ENCODE measurements around the gene EPG5. TPM values are rescaled to one million over a fixed set of nuclear protein-coding genes. Genes with fewer than 3 reads are reported as not detected.

Gene EPG5
- total RNA-seq, 1 donor = 161 TPM

DNA sequence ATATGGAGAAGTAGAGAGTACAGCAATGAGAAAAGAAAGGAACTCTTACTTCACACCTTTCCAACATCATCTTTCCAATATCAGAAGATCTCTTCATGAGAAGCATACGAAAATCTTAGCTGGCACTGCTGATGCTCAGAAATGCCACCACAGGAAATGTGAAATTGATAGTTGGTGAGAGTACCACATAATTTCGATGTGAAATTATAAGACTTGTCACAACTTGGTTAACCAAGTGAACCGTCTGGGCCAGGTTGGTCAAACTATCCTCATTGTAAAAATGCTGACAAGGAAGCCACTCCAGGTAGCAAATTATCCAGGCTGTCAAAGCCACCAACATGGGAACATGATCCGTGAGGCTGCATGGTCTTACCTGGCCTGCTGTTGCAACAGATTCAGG is 66.5 kb downstream of the EPG5 start:
- no peak for DNase-seq (ENCODE audit: low read depth)
- H3K4me3 ChIP-seq (ENCODE audit: low read depth, low read length) = no peak overlapping the region
- TF ChIP-seq, protein P1, sequence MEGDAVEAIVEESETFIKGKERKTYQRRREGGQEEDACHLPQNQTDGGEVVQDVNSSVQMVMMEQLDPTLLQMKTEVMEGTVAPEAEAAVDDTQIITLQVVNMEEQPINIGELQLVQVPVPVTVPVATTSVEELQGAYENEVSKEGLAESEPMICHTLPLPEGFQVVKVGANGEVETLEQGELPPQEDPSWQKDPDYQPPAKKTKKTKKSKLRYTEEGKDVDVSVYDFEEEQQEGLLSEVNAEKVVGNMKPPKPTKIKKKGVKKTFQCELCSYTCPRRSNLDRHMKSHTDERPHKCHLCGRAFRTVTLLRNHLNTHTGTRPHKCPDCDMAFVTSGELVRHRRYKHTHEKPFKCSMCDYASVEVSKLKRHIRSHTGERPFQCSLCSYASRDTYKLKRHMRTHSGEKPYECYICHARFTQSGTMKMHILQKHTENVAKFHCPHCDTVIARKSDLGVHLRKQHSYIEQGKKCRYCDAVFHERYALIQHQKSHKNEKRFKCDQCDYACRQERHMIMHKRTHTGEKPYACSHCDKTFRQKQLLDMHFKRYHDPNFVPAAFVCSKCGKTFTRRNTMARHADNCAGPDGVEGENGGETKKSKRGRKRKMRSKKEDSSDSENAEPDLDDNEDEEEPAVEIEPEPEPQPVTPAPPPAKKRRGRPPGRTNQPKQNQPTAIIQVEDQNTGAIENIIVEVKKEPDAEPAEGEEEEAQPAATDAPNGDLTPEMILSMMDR (IDR thresholded peaks at IDR 0.05; ENCODE audit: insufficient read depth, low read depth, low read length) = no peak

DNA sequence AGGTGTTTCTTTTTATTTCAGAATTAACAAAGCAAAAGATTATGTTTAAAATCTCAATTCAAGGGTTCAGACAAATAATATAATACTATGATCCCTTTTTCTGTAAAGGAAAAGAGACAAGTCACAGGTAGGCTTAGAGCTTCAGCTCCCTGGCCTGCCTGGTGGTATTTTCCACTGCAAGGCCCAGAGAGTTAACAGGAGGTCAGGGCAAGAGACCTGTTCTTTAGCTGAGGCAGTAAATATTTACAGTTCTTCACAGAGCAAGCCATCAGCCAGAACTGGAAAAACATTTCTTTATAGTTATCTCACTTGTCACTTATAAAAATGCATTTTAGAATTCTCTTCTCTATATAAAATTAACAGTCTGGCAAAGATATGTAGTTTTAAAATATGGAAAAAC is 70.1 kb downstream of the EPG5 start:
- TF ChIP-seq, protein P1 (IDR thresholded peaks at IDR 0.05; ENCODE audit: insufficient read depth, low read depth, low read length) = no peak
- peak; percentile 48 for DNase-seq (ENCODE audit: low read depth)
- H3K4me3 ChIP-seq (ENCODE audit: low read depth, low read length) = no peak overlapping the region

DNA sequence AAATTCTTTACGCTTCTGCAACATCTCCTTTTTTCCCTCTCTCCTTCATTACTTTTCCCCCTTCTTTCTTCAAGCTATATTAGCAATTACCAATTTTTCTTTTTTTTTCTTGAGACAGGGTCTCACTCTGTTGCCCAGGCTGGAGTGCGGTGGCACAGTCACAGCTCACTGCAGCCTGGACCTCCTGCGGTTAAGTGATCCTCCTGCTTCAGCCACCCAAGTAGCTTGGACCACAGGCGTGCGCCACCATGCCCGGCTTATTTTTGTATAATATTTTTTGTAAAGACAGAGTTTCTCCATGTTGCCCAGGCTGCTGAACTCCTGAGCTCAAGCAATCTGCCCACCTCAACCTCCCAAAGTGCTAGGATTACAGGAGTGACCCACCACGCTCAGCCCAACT is 70.7 kb downstream of the EPG5 start:
- H3K4me3 ChIP-seq (ENCODE audit: low read depth, low read length) = no peak overlapping the region
- DNase-seq (ENCODE audit: low read depth) = no peak
- TF ChIP-seq, protein P1 (IDR thresholded peaks at IDR 0.05; ENCODE audit: insufficient read depth, low read depth, low read length) = no peak

DNA sequence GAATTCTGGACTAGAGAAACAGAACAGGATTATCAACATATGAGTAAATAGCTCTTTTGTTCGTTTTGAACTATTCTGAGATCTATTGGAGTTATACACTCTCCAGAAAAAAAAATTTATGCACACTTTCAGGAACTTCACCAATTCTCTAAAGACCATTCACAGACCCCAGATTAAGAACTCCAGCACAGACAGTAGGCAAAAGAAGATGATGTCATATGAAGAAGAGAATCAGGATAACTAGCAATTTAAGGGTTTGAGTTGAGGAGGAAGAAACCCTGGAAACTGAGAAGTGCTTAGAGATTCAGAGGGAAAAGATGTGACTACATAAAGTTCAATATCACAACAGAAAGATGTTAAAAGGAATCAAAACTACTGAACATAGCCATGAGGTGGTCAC is 71.8 kb downstream of the EPG5 start:
- TF ChIP-seq, protein P1 (IDR thresholded peaks at IDR 0.05; ENCODE audit: insufficient read depth, low read depth, low read length) = no peak
- no peak for DNase-seq (ENCODE audit: low read depth)
- no peak overlapping the region for H3K4me3 ChIP-seq (ENCODE audit: low read depth, low read length)

DNA sequence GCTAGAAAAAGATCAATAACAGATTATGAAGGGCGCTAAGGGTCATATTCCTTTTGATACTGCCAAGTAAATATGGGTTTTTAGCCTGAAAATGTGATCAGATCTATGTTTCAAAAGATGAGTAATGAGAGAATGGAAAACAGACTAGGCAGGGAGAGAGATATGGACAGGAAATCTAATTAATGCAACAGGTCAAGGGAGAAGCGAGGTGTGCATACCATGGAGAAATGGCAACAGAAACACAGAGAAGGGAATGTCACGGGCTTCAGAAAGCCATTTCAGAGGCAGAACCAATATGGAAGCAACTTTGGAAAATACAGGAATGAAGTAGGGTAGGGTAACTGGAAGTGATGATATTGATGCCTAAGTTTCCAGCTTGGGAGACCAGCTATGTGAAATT is 72.3 kb downstream of the EPG5 start:
- TF ChIP-seq, protein P1 (IDR thresholded peaks at IDR 0.05; ENCODE audit: insufficient read depth, low read depth, low read length) = no peak
- DNase-seq (ENCODE audit: low read depth) = no peak
- no peak overlapping the region for H3K4me3 ChIP-seq (ENCODE audit: low read depth, low read length)

DNA sequence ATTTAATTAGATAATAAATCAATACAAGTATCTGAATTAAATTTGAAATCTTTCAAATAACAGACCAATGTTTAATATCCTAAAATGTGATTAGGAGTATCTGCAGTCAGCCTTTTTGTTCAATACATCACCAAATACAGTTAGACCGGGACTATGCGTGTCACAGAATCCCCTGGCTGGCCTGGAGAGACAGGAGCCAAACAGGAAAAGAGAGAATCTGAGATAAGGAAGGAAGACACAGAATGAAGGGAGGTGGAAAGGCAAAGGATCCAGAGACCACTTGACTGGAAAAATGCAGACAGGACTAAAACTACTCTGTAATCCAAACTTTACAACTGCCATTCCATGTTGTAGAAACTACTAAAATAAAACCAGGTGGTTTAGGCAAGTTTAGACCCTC is 75.3 kb downstream of the EPG5 start:
- TF ChIP-seq, protein P1 (IDR thresholded peaks at IDR 0.05; ENCODE audit: insufficient read depth, low read depth, low read length) = no peak

DNA sequence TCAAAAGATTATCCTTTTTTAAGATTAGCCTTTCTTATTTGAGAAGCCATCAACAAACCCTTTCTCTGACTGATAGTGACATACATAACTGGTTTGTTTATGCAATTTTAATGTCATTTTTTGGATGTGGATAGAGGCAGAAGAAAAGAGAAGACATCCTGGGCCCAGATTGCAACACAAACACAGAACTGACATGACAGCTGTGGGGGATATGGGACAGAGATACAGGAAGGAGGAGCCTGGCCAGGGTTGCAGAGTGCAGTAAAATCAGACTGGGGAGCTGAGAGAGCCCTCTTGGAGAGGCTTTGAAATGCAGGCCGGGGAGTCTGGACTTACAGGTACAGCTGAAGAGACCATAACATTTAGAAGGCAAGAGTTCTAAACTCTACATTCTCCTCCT is 76.5 kb downstream of the EPG5 start:
- DNase-seq (ENCODE audit: low read depth) = peak; percentile 11

More for the DNA sequence above, 75.3 kb downstream of the EPG5 start:
- DNase-seq (ENCODE audit: low read depth) = no peak
- no peak overlapping the region for H3K4me3 ChIP-seq (ENCODE audit: low read depth, low read length)

More for the DNA sequence above, 76.5 kb downstream of the EPG5 start:
- TF ChIP-seq, protein P1 (IDR thresholded peaks at IDR 0.05; ENCODE audit: insufficient read depth, low read depth, low read length) = no peak
- H3K4me3 ChIP-seq (ENCODE audit: low read depth, low read length) = no peak overlapping the region

Measured in fibroblast of villous mesenchyme (primary cell).